HG02981 (cell line): ENCODE data around the gene PACRG.
"Not testable (repeated sequence)": the region's sequence is repeated elsewhere in the genome, so short reads cannot be mapped to it uniquely, and the experiment has no call there.

Source experiments
- ATAC-seq: cut with Tn5 transposase; IDR thresholded peaks from one replicate; pipeline ENCODE4 v1.9.1; 2021; ENCODE audit warnings: mild to moderate bottlenecking, moderate library complexity; ENCODE audit not compliant: unreplicated experiment

Gene PACRG

GRCh38 chr6:162922563-162923166, 194.9 kb downstream of the PACRG start:
- ATAC-seq = no peak

- ATAC-seq = no peak
These were observed 207.1 kb downstream of the PACRG start for GRCh38 chr6:162934844-162935243.

DNA sequence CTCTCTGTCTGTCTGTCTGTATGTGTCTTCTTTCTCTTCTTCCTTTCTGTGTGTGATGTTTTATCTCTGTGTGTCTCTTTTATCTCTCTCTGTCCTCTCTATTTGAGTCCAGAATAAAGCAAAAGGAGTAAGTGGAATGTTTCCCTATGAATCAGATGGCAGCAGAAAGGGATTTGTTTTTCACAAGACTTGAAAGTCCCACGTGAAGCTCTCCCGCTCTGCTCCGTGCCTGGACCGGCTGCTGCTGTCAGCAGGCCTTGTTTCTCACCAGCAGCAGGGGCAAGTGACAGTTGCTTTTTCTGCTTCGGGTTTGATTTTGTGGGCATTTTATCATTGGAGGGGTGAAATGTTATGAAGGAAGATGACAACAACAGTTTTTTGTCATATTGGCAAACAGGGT, 212.7 kb downstream of the PACRG start:
- ATAC-seq = no peak

- ATAC-seq = no peak
These were observed 213.4 kb downstream of the PACRG start for GRCh38 chr6:162941128-162941527.

DNA sequence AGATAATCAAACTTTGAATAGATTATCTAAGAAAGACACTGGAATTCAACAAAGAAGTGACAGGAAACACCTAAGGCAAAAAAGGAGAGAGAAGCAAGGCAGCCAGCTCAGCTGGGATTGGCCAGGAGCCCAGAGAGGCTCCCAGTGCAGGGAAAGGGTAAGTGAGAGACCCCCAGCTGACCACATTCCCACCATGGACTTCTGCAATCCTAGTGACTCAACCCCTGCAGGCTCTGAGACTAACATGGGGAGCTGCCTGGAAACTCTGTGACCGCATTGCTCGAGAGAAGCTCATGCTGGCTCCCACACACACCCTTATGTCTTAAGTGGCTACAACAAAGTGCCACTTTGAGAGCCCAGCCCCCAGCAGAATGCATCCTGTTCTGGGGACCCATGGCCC, 215.1 kb downstream of the PACRG start:
- no peak for ATAC-seq

- no peak for ATAC-seq
These were observed 215.6 kb downstream of the PACRG start for GRCh38 chr6:162943369-162943768.

- ATAC-seq = no peak
These were observed 223.5 kb downstream of the PACRG start for GRCh38 chr6:162951164-162951743.

GRCh38 chr6:162952423-162952822, 224.6 kb downstream of the PACRG start:
- ATAC-seq = no peak

DNA sequence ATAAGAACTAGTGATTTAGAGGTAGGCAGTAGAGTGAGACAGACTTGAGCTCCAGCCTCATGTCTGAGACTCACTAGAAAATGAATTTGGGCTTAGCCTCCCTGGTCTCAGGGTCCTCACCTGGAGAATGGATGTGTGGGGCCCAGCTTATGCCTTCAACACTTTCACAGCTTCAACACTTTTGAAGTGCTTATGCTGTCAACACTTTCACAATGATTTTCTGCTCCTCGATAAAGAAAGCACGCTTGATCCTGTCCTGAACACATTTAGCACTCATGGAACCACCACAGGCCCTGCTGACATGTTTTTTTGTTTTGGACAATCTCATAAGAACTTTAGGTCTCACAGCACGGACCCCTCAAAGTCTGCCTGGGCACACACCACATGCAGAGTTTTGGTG, 229.3 kb downstream of the PACRG start:
- ATAC-seq = no peak

GRCh38 chr6:162960679-162961457, 233.1 kb downstream of the PACRG start:
- ATAC-seq = no peak

DNA sequence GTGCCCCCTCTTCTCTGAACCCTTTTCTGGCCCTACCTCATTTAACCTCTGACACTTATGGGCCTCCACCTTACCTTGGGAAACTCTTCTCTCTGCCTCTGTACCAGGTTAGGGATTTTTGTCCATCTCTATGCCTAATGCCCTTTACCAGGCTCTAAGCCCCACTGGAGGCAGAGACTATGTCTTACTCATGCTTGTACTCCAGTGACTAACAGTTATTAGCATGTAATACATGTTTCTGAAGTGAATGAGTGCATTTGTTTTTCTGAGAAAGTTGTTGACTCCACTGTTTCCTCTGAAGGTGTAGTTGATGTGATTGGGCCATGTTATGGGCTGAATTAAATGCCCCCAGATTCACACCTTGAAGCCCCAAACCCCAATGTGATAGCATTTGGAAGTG, 234.3 kb downstream of the PACRG start:
- ATAC-seq = no peak

- ATAC-seq = no peak
These were observed 236.1 kb downstream of the PACRG start for GRCh38 chr6:162963861-162964260.

- no peak for ATAC-seq
These were observed 236.8 kb downstream of the PACRG start for GRCh38 chr6:162964488-162965140.

- ATAC-seq = no peak
These were observed 237.6 kb downstream of the PACRG start for GRCh38 chr6:162965366-162965765.

- ATAC-seq = no peak
These were observed 242.5 kb downstream of the PACRG start for GRCh38 chr6:162970246-162970645.

DNA sequence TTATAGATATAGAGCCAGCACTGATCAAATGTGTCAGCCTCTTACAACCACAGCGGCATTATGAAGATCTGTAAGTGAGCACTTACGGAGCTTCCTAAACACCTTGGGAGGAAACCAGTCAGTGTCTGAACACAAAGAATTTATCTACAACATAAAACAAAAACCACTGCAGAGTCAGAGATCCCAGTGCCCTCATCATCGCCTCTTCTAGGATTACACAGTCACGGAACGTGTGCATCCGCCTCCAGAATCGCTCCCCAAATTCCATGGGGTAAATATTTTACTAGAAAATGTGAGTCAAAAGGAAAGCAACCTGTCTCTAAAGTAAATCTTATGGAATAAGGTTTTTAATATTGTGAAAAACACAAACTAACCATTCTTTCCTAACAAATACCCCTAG, 243.6 kb downstream of the PACRG start:
- ATAC-seq = no peak

DNA sequence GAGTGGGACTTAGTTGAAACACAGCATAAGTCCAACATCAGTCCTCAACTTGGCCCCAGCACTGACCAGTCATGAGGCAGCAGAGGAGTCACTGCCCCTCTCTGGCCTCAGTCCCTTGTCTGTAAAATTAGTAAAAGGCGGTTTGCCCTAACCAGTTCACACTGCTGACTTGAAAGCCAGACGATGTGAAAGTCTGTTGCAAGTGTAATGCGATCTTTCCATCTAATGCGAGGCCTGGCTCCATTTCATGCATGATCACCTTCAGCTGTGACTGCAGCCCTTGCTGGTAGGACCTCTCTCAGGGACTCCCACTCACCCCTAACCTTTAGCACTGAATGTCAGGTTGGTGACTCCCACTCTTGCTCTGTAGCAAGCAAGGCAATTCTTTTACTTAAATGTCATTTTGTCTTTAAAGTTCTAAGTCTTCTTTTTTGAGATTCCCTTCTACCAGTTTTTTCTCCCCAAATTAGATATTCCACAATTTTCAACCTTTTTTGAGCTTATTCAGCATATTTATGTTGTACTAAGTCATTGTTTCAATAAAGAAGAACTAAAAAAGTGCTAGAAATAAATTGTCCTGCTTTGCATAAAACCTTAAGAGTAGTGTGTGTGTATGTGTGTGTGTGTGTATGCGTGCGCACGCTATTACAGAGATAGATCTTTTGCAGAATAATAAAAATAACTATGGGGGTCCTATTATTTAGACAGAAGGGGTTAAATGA, 245.5 kb downstream of the PACRG start:
- ATAC-seq = no peak

GRCh38 chr6:162973980-162974379, 246.2 kb downstream of the PACRG start:
- ATAC-seq = no peak

DNA sequence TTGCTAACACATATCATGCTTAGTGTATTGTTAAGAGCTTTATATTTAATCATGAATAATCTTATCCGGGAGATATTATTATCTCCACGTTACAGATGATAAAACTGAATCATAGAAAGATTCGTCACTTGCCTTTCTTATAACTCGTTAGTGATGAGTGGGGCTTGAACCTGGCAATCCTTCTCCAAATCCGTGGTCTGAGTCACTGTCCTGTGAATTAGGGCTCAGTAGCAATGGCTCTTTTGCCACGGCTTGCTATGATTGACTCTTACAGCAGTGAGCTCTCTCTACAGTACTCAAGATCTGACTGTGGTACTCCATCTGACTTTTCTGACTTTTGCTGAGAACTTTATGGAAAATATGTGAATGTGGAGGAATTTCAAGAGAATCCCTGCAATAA, 246.9 kb downstream of the PACRG start:
- ATAC-seq = no peak

- ATAC-seq = no peak
These were observed 248.4 kb downstream of the PACRG start for GRCh38 chr6:162976141-162976540.

DNA sequence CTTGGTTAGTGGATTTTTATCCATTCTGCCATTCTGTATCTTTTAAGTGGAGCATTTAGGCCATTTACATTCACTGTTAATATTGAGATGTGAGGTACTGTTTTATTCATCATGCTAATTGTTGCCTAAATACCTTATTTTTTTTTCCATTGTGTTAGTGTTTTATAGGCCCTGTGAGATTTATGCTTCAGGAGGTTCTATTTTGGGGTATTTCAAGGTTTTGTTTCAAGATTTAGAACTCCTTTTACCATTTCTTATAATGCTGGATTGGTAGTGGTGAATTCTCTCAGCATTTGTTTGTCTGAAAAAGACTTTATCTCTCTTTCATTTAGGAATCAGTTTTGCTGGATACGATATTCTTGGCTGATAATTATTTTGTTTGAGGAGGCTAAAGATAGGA, 255.5 kb downstream of the PACRG start:
- ATAC-seq = not testable (repeated sequence)
